H1 (cell line): ENCODE data around the gene GFOD1.

Experiments used
- BCL11A ChIP-seq, 2 experiments: IDR thresholded peaks; one replicate each; pipeline ENCODE4 v1.6.1; 2011; ENCODE audit warnings: low read depth in 2 of 2, low read length in 2 of 2, mild to moderate bottlenecking in 2 of 2
- CTCF ChIP-seq, 3 experiments: IDR thresholded peaks; 1 replicate in 2 of 3; 2 replicates in 1 of 3; pipeline versions ENCODE4 v1.5.1 to v1.6.1; 2011; ENCODE audit warnings: low read length in 3 of 3, mild to moderate bottlenecking in 3 of 3, inconsistent platforms in 2 of 3, low read depth in 1 of 3, moderate library complexity in 1 of 3; ENCODE audit not compliant: insufficient read depth in 1 of 3; ENCODE audit errors: control extremely low read depth in 1 of 3
- E2F6 ChIP-seq: IDR thresholded peaks from 2 replicates; pipeline ENCODE4 v1.6.1; 2012; ENCODE audit warnings: inconsistent platforms
- EZH2 ChIP-seq: fragments of 200-600 bp; sonication (generic); IDR thresholded peaks from 2 replicates; pipeline ENCODE4 v1.7.1; 2012; ENCODE audit warnings: low read depth, mild to moderate bottlenecking, moderate library complexity, low read length, inconsistent platforms; ENCODE audit not compliant: severe bottlenecking
- JUN ChIP-seq: IDR thresholded peaks from 2 replicates; pipeline ENCODE4 v1.6.1; 2011; ENCODE audit warnings: low read depth, mild to moderate bottlenecking, improper control_type of control experiment, low read length
- SP2 ChIP-seq: IDR thresholded peaks from 2 replicates; pipeline ENCODE4 v1.6.1; 2012; ENCODE audit warnings: mild to moderate bottlenecking, low read length, inconsistent platforms
- TEAD4 ChIP-seq: IDR thresholded peaks from 2 replicates; pipeline ENCODE4 v1.6.1; 2012; ENCODE audit warnings: low read depth, low read length, inconsistent platforms, mixed read lengths

- TF ChIP-seq JUN (no peak), SP2 (no peak), CTCF (IDR thresholded peaks at IDR 0.05; ENCODE audit: control extremely low read depth in 1 of 3, insufficient read depth in 1 of 3, low read depth in 1 of 3, low read length in 3 of 3) (no peak), E2F6 (no peak), EZH2 (no peak), BCL11A (IDR thresholded peaks at IDR 0.05; ENCODE audit: low read depth in 2 of 2, low read length in 2 of 2) (no peak), TEAD4 (no peak)
Measured at GRCh38 chr6:13332349-13332706, 155.1 kb downstream of the GFOD1 start.
